WERI-Rb-1 (cell line): ENCODE results near the gene TBC1D30.

Experiments
- DNase-seq: peaks from one replicate; pipeline ENCODE4 v3.0.0-alpha.2; 2020
- H3K27ac ChIP-seq: fragments of 250-450 bp; sonication (Bioruptor Pico); 2 replicates; pipeline ENCODE4 v1.5.1; 2020; ENCODE audit warnings: mild to moderate bottlenecking, moderate library complexity
- H3K27me3 ChIP-seq: fragments of 250-450 bp; sonication (Bioruptor Pico); 2 replicates; pipeline ENCODE4 v1.5.1; 2021; ENCODE audit warnings: mild to moderate bottlenecking, low read depth, moderate library complexity; ENCODE audit not compliant: insufficient read depth, severe bottlenecking
- H3K36me3 ChIP-seq: fragments of 250-450 bp; sonication (Bioruptor Pico); 2 replicates; pipeline ENCODE4 v1.5.1; 2020; ENCODE audit warnings: mild to moderate bottlenecking, moderate library complexity
- H3K4me3 ChIP-seq: 2 replicates; pipeline ENCODE4 v1.5.1; 2011; ENCODE audit warnings: low read depth, mild to moderate bottlenecking, control low read depth, low read length
- H3K9me3 ChIP-seq: fragments of 250-450 bp; sonication (Bioruptor Pico); 2 replicates; pipeline ENCODE4 v1.5.1; 2021; ENCODE audit warnings: mild to moderate bottlenecking, moderate library complexity; ENCODE audit not compliant: severe bottlenecking
- CTCF ChIP-seq: IDR thresholded peaks from 2 replicates; pipeline ENCODE4 v1.5.1; 2011; ENCODE audit warnings: low read depth, mild to moderate bottlenecking, control low read depth, inconsistent platforms, low read length

TBC1D30 gene

GRCh38 chr12:64858882-64859605 lies 34.6 kb downstream of the TBC1D30 start:
- Histone ChIP-seq H3K27me3 (no peaks in the 10 kb centered on the region), H3K36me3 (no peaks in the 10 kb centered on the region), H3K27ac (no peak overlapping the region), H3K9me3 (no peaks in the 10 kb centered on the region), H3K4me3 (no peak overlapping the region)
- DNase-seq: no peak
- TF ChIP-seq CTCF: no peak

- DNase-seq: no peak
- no peak overlapping the region for H3K4me3 ChIP-seq
- no peaks in the 10 kb centered on the region for H3K27me3 ChIP-seq
These were observed 36.1 kb downstream of the TBC1D30 start for GRCh38 chr12:64860446-64860998.

GRCh38 chr12:64864319-64864718 lies 39.9 kb downstream of the TBC1D30 start:
- DNase-seq: no peak
- Histone ChIP-seq H3K4me3 (no peak overlapping the region), H3K27me3 (no peaks in the 10 kb centered on the region), H3K9me3 (no peaks in the 10 kb centered on the region), H3K36me3 (no peaks in the 10 kb centered on the region), H3K27ac (no peak overlapping the region)
- TF ChIP-seq CTCF: no peak

More at GRCh38 chr12:64860446-64860998, 36.1 kb downstream of the TBC1D30 start:
- H3K36me3 ChIP-seq: no peaks in the 10 kb centered on the region
- no peak overlapping the region for H3K27ac ChIP-seq
- no peaks in the 10 kb centered on the region for H3K9me3 ChIP-seq
- no peak for TF ChIP-seq CTCF

- DNase-seq: no peak
- Histone ChIP-seq H3K9me3 (no peaks in the 10 kb centered on the region), H3K27me3 (no peaks in the 10 kb centered on the region), H3K36me3 (peaks cover 3% of the 10 kb centered on the region; the same call in 1 of the 2 replicates), H3K4me3 (no peak overlapping the region), H3K27ac (no peak overlapping the region)
- no peak for TF ChIP-seq CTCF
These were observed 50.7 kb downstream of the TBC1D30 start for GRCh38 chr12:64875186-64875585.

GRCh38 chr12:64876388-64877071 lies 52.1 kb downstream of the TBC1D30 start:
- H3K9me3 ChIP-seq: no peaks in the 10 kb centered on the region
- H3K4me3 ChIP-seq: no peak overlapping the region
- no peak for TF ChIP-seq CTCF
- no peak overlapping the region for H3K27ac ChIP-seq
- DNase-seq: no peak
- no peaks in the 10 kb centered on the region for H3K27me3 ChIP-seq
- peaks cover 3% of the 10 kb centered on the region; the same call in 1 of the 2 replicates for H3K36me3 ChIP-seq
